ENCODE measurements around the gene LRRN3. TPM values are rescaled to one million over a fixed set of nuclear protein-coding genes. Genes with fewer than 3 reads are reported as not detected.
A peak's percentile ranks its signal among the peaks of the same experiment; 100 is the strongest.

Gene LRRN3
- total RNA-seq (2014; rRNA removed; shearing (Covaris generic)): 16.5 and 19.3 TPM in 2 replicates

- Histone ChIP-seq H3K4me1 (peaks cover 8% of the 10 kb centered on the region), H3K36me3 (no peaks in the 10 kb centered on the region), H3K27ac (peak within 1 kb of the TSS; percentile 49), H3K27me3 (no peaks in the 10 kb centered on the region), H3K4me3 (peak within 1 kb of the TSS; percentile 63), H3K9me3 (replicated peaks) (no peaks in the 10 kb centered on the region)
- peak; percentile 84 to 91 for DNase-seq
Observed at GRCh38 chr7:111090846-111091245, at the start of gene LRRN3. Gene LRRN3, plus strand, starts transcription at chr7:111091127. Its CDS starts 31,646 bp downstream, at chr7:111122773.

DNA sequence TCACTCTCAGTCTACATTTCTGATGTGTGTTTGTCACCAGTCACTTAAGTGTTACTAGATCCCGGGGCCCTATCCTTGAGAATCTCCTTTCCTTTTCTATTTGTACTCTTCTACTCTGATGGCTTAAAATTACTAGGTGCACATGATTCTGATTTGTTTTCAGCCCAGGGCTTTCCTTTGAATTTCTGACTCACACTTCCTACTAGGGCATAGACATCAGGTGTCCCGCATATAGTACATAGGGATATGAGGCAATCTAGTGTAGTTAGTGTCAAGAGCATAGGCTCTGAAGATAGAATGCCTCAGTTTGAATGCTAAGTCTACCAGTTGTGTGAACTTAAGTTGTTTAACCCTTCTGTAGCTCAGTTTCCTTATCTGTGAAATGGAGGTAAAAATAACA is 49.4 kb upstream of the LRRN3 start:
- DNase-seq: no peak
- Histone ChIP-seq H3K4me1 (peaks cover 9% of the 10 kb centered on the region), H3K4me3 (no peak overlapping the region), H3K27ac (no peak overlapping the region), H3K9me3 (replicated peaks) (no peaks in the 10 kb centered on the region), H3K27me3 (no peaks in the 10 kb centered on the region), H3K36me3 (no peaks in the 10 kb centered on the region)

GRCh38 chr7:111042842-111043241 is 48.1 kb upstream of the LRRN3 start:
- Histone ChIP-seq H3K27ac (no peak overlapping the region), H3K9me3 (replicated peaks) (no peaks in the 10 kb centered on the region)
- DNase-seq: no peak

DNA sequence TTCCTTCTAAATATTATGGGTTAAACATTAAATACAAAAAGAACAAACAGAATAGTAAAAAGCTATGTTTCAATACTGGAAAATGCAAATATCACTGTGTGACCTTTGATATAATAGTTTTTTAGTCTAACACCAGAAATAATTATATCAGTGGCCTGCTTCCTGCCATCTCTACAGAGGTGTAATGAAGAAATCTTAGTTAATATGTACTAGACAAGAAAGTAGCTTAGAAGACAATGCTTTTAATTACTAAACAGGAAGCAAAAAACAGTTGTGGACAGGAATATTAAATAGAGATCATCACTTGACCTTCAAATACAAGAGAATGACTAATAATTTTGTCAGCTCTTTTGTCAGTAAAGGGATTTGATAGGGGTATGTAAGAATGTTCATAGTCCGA is 47.4 kb upstream of the LRRN3 start:
- no peak for DNase-seq
- Histone ChIP-seq H3K36me3 (no peaks in the 10 kb centered on the region), H3K27me3 (no peaks in the 10 kb centered on the region), H3K27ac (no peak overlapping the region), H3K4me1 (peaks cover 9% of the 10 kb centered on the region), H3K4me3 (no peak overlapping the region), H3K9me3 (replicated peaks) (no peaks in the 10 kb centered on the region)

More at GRCh38 chr7:111042842-111043241, 48.1 kb upstream of the LRRN3 start:
- Histone ChIP-seq H3K4me1 (peaks cover 9% of the 10 kb centered on the region), H3K27me3 (no peaks in the 10 kb centered on the region), H3K36me3 (no peaks in the 10 kb centered on the region), H3K4me3 (no peak overlapping the region)

- H3K27ac ChIP-seq: no peak overlapping the region
- DNase-seq: peak in 1 of 2 experiments; percentile 29
- peaks cover 9% of the 10 kb centered on the region for H3K4me1 ChIP-seq
- no peaks in the 10 kb centered on the region for H3K36me3 ChIP-seq
- H3K9me3 ChIP-seq (replicated peaks): no peaks in the 10 kb centered on the region
- no peak overlapping the region for H3K4me3 ChIP-seq
- H3K27me3 ChIP-seq: no peaks in the 10 kb centered on the region
Observed at GRCh38 chr7:111045449-111045848, 45.5 kb upstream of the LRRN3 start.

DNA sequence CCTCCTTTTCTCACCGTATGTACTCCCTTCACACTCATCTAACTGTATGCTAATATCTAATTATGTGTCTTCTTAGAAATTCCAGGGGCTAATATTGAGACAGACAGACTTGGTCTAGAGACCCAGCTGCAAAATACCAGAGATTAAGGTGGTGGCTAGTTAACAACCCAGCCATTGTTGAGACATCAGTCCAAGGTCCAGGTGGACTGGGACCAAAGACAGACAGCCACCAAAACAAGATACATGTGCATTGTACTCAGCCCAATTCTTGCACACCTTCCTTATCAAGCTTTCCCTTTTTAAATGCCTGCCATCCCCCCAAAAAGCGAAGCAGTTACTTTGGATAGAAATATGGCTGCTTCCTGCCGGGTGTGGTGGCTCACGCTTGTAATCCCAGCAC is 43.3 kb upstream of the LRRN3 start:
- DNase-seq: no peak
- no peaks in the 10 kb centered on the region for H3K27me3 ChIP-seq
- no peak overlapping the region for H3K27ac ChIP-seq
- no peaks in the 10 kb centered on the region for H3K36me3 ChIP-seq
- peaks cover 11% of the 10 kb centered on the region for H3K4me1 ChIP-seq
- no peaks in the 10 kb centered on the region for H3K9me3 ChIP-seq (replicated peaks)
- no peak overlapping the region for H3K4me3 ChIP-seq

DNA sequence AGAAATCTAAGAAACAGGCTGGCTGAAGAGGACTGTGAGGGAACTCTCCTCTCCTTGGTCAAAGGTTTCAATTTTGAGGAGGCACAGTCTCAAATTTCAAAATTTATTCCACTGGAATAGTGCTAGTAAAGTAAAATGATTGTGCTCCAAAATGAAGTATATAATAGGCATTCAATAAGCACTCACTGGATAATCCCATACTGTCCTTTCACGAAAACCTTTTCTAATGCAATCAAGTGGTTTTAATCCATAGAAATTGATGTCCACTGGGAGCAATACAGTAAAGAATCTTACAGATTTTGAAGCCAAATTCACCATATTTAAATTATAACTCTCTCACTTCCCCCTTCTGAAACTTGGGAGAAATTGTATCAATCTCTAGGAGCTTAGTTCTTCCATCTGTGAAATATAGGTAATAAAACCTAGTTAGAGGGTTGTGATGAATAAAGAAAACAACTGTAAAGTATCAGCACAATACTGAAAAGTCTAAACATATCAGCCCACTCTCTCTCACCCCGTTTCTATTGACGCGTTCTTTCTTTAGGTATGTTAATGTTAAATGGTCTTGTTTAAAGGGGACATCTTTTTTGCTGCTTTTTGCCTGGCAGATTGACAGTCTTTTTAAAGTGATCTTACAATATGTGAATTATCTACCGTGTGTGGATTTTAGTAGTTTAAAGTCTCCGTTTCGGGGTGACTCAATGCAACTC is 40.8 kb upstream of the LRRN3 start:
- H3K27me3 ChIP-seq: no peaks in the 10 kb centered on the region
- no peak for DNase-seq
- peaks cover 10% of the 10 kb centered on the region for H3K4me1 ChIP-seq
- no peak overlapping the region for H3K27ac ChIP-seq
- no peaks in the 10 kb centered on the region for H3K9me3 ChIP-seq (replicated peaks)
- no peaks in the 10 kb centered on the region for H3K36me3 ChIP-seq
- H3K4me3 ChIP-seq: no peak overlapping the region

DNA sequence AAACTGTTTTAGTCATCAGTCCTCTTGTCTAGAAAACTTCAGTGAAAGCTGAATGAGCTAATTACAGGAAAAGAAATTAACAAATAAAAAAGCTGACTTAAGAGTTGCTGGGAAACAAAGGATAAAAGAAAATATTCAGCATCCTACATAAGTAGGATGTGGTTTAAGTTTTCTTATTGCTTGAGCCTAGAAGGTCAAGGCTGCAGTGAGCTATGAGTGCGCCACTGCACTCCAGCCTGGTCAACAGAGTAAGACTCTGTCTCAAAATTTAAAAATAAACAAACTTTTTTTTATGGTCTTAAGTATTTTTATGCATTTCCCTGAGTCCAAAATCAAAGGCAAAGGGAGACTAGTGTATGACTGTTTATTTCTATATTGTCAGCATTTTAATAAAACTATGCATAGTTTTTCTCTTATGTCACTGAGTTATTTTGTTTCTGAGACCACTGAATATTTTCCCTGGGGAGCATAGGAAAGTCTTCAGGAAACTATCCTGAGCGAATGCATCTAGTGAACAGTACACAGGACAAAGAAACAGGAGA is 40.0 kb upstream of the LRRN3 start:
- Histone ChIP-seq H3K4me1 (peaks cover 8% of the 10 kb centered on the region), H3K36me3 (no peaks in the 10 kb centered on the region), H3K4me3 (no peak overlapping the region), H3K27ac (no peak overlapping the region), H3K27me3 (no peaks in the 10 kb centered on the region), H3K9me3 (replicated peaks) (no peaks in the 10 kb centered on the region)
- no peak for DNase-seq

GRCh38 chr7:111051832-111052231 is 39.1 kb upstream of the LRRN3 start:
- no peak for DNase-seq
- no peak overlapping the region for H3K4me3 ChIP-seq
- H3K4me1 ChIP-seq: peaks cover 8% of the 10 kb centered on the region
- no peak overlapping the region for H3K27ac ChIP-seq
- H3K36me3 ChIP-seq: no peaks in the 10 kb centered on the region
- no peaks in the 10 kb centered on the region for H3K9me3 ChIP-seq (replicated peaks)
- H3K27me3 ChIP-seq: no peaks in the 10 kb centered on the region

DNA sequence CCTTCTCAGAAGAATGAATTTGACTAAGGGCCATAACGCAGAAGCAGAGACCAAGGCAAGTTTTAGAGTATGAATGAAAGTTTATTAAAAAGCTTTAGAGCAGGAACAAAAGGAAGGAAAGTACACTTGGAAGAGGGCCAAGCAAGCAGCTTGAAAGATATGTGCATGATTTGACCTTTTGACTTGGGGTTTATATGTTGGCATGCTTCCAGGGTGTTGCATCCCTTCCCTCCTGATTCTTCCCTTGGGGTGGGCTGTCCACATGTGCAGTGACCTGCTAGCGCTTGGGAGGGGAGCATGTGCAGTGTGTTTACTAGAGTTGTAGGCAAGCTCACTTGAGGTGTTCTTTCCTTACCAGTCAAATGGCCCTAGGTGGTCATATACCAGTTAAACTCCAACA is 37.9 kb upstream of the LRRN3 start:
- H3K4me3 ChIP-seq: no peak overlapping the region
- no peak overlapping the region for H3K27ac ChIP-seq
- H3K36me3 ChIP-seq: no peaks in the 10 kb centered on the region
- H3K4me1 ChIP-seq: peaks cover 8% of the 10 kb centered on the region
- H3K9me3 ChIP-seq (replicated peaks): no peaks in the 10 kb centered on the region
- peak; percentile 33 to 54 for DNase-seq
- no peaks in the 10 kb centered on the region for H3K27me3 ChIP-seq

GRCh38 chr7:111056371-111056770 is 34.6 kb upstream of the LRRN3 start:
- H3K4me1 ChIP-seq: peaks cover 8% of the 10 kb centered on the region
- no peaks in the 10 kb centered on the region for H3K36me3 ChIP-seq
- no peaks in the 10 kb centered on the region for H3K9me3 ChIP-seq (replicated peaks)
- no peak for DNase-seq
- no peak overlapping the region for H3K27ac ChIP-seq
- H3K27me3 ChIP-seq: no peaks in the 10 kb centered on the region
- H3K4me3 ChIP-seq: no peak overlapping the region

- H3K9me3 ChIP-seq (replicated peaks): peaks cover under 1% of the 10 kb centered on the region; the same call in 1 of the 2 replicates
- no peaks in the 10 kb centered on the region for H3K27me3 ChIP-seq
- DNase-seq: no peak
Observed at GRCh38 chr7:111057066-111057465, 33.9 kb upstream of the LRRN3 start.

DNA sequence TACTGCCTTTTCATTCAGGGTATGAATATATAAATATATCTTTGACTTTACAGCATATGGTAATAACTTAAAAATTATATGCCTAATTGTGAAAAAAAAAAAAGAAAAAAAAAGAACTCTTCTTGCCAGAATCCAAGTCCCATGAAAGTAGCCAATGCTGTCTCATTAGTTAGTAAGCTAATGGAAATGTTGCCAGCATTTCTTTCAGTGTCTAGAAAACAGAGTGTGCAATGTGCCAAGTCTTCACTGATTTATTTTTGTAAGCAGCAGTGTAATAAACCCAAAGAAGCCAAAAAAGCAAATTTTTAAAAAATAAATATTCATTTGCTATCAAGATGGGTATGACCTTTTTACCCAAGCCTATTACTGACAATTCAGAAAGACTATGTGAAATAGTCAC is 31.1 kb upstream of the LRRN3 start:
- Histone ChIP-seq H3K9me3 (replicated peaks) (peaks cover 14% of the 10 kb centered on the region), H3K4me3 (no peak overlapping the region), H3K36me3 (no peaks in the 10 kb centered on the region), H3K27me3 (no peaks in the 10 kb centered on the region), H3K27ac (no peak overlapping the region), H3K4me1 (no peaks in the 10 kb centered on the region)
- DNase-seq: no peak

More at GRCh38 chr7:111057066-111057465, 33.9 kb upstream of the LRRN3 start:
- H3K36me3 ChIP-seq: no peaks in the 10 kb centered on the region
- H3K27ac ChIP-seq: no peak overlapping the region
- no peak overlapping the region for H3K4me3 ChIP-seq
- H3K4me1 ChIP-seq: peaks cover 8% of the 10 kb centered on the region

DNA sequence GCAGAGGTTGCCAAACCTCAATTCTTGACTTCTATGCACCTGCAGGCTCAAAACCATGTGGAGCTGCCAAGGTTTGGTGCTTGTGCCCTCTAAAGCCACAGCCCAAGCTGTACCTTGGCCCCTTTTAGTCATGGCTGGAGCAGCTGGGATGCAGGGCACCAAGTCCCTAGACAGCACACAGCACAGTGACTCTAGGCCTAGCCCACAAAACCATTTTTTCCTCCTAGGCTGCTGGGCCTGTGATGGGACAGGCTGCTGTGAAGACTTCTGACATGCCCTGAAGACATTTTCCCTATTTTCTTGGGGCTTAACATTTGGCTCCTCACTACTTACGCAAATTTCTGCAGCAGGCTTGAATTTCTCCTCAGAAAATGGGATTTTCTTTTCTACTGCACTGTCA is 27.8 kb upstream of the LRRN3 start:
- Histone ChIP-seq H3K27me3 (no peaks in the 10 kb centered on the region), H3K36me3 (no peaks in the 10 kb centered on the region), H3K4me1 (no peaks in the 10 kb centered on the region), H3K9me3 (replicated peaks) (peaks cover 14% of the 10 kb centered on the region), H3K4me3 (no peak overlapping the region), H3K27ac (no peak overlapping the region)
- no peak for DNase-seq

- Histone ChIP-seq H3K4me1 (no peaks in the 10 kb centered on the region; the same call in 1 of the 2 replicates), H3K27ac (no peak overlapping the region), H3K4me3 (no peak overlapping the region), H3K36me3 (no peaks in the 10 kb centered on the region), H3K9me3 (replicated peaks) (peaks cover 12% of the 10 kb centered on the region), H3K27me3 (no peaks in the 10 kb centered on the region)
- no peak for DNase-seq
Observed at GRCh38 chr7:111067251-111067650, 23.7 kb upstream of the LRRN3 start.

- no peak for DNase-seq
- H3K27me3 ChIP-seq: no peaks in the 10 kb centered on the region
- no peak overlapping the region for H3K4me3 ChIP-seq
- peaks cover 9% of the 10 kb centered on the region for H3K9me3 ChIP-seq (replicated peaks)
- no peaks in the 10 kb centered on the region; the same call in 1 of the 2 replicates for H3K4me1 ChIP-seq
- no peaks in the 10 kb centered on the region for H3K36me3 ChIP-seq
- no peak overlapping the region for H3K27ac ChIP-seq
Observed at GRCh38 chr7:111067682-111068081, 23.2 kb upstream of the LRRN3 start.
